Chondrocyte (in vitro differentiated cells): Measurements from ENCODE around the gene OBP2A. TPM values are rescaled to one million over a fixed set of nuclear protein-coding genes. Genes with fewer than 3 reads are reported as not detected.

ENCODE experiments used
- DNase-seq: peaks from one replicate; pipeline ENCODE4 v3.0.0; 2021; ENCODE audit warnings: mixed read lengths, low spot score
- H3K27ac Mint-ChIP-seq: one replicate; pipeline ENCODE4 v1.8.0; 2021; ENCODE audit warnings: mild to moderate bottlenecking, moderate library complexity, mixed read lengths; ENCODE audit not compliant: unreplicated experiment
- H3K27me3 Mint-ChIP-seq: 2 replicates; pipeline ENCODE4 v1.8.0; 2021; ENCODE audit warnings: low read depth, mixed read lengths
- H3K36me3 Mint-ChIP-seq: 2 replicates; pipeline ENCODE4 v1.8.0; 2021; ENCODE audit warnings: low read depth, mixed read lengths
- H3K4me1 Mint-ChIP-seq: 2 replicates; pipeline ENCODE4 v1.8.0; 2021; ENCODE audit warnings: low read depth, mild to moderate bottlenecking, mixed read lengths
- H3K4me3 Mint-ChIP-seq: one replicate; pipeline ENCODE4 v1.8.0; 2021; ENCODE audit warnings: mild to moderate bottlenecking, moderate library complexity, mixed read lengths; ENCODE audit not compliant: unreplicated experiment
- H3K9me3 Mint-ChIP-seq: 2 replicates; pipeline ENCODE4 v1.8.0; 2021; ENCODE audit warnings: low read depth, mixed read lengths
- total RNA-seq: library from RNA; stranded (reverse); gene quantifications from 3 replicates; pipeline ENCODE4 v1.2.1, GENCODE V29; 2021
- TF ChIP-seq, protein P1 (sequence below): fragments of 200-600 bp; sonication (generic); IDR thresholded peaks from 2 replicates; pipeline ENCODE4 v1.5.0; 2021; ENCODE audit warnings: antibody characterized with exemption, mild to moderate bottlenecking, moderate library complexity

The OBP2A gene
- total RNA-seq, 1 donor from 2014 or later: 0.50 TPM

- no peak overlapping the region for H3K27ac Mint-ChIP-seq
- H3K9me3 Mint-ChIP-seq: peaks cover 4% of the 10 kb centered on the region
- TF ChIP-seq, protein P1, sequence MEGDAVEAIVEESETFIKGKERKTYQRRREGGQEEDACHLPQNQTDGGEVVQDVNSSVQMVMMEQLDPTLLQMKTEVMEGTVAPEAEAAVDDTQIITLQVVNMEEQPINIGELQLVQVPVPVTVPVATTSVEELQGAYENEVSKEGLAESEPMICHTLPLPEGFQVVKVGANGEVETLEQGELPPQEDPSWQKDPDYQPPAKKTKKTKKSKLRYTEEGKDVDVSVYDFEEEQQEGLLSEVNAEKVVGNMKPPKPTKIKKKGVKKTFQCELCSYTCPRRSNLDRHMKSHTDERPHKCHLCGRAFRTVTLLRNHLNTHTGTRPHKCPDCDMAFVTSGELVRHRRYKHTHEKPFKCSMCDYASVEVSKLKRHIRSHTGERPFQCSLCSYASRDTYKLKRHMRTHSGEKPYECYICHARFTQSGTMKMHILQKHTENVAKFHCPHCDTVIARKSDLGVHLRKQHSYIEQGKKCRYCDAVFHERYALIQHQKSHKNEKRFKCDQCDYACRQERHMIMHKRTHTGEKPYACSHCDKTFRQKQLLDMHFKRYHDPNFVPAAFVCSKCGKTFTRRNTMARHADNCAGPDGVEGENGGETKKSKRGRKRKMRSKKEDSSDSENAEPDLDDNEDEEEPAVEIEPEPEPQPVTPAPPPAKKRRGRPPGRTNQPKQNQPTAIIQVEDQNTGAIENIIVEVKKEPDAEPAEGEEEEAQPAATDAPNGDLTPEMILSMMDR: no peak
- no peak overlapping the region for H3K4me3 Mint-ChIP-seq
- H3K27me3 Mint-ChIP-seq: peaks cover 11% of the 10 kb centered on the region
- DNase-seq: no peak
- no peaks in the 10 kb centered on the region for H3K4me1 Mint-ChIP-seq
- H3K36me3 Mint-ChIP-seq: peaks cover 2% of the 10 kb centered on the region
These were observed 43.9 kb downstream of the OBP2A start for GRCh38 chr9:135589596-135590485.

GRCh38 chr9:135590486-135591079 lies 44.7 kb downstream of the OBP2A start:
- TF ChIP-seq, protein P1: no peak
- no peak overlapping the region for H3K4me3 Mint-ChIP-seq
- H3K9me3 Mint-ChIP-seq: peaks cover 9% of the 10 kb centered on the region
- no peak for DNase-seq
- peaks cover 13% of the 10 kb centered on the region for H3K27me3 Mint-ChIP-seq
- peaks cover 4% of the 10 kb centered on the region for H3K36me3 Mint-ChIP-seq
- H3K4me1 Mint-ChIP-seq: no peaks in the 10 kb centered on the region
- no peak overlapping the region for H3K27ac Mint-ChIP-seq

DNA sequence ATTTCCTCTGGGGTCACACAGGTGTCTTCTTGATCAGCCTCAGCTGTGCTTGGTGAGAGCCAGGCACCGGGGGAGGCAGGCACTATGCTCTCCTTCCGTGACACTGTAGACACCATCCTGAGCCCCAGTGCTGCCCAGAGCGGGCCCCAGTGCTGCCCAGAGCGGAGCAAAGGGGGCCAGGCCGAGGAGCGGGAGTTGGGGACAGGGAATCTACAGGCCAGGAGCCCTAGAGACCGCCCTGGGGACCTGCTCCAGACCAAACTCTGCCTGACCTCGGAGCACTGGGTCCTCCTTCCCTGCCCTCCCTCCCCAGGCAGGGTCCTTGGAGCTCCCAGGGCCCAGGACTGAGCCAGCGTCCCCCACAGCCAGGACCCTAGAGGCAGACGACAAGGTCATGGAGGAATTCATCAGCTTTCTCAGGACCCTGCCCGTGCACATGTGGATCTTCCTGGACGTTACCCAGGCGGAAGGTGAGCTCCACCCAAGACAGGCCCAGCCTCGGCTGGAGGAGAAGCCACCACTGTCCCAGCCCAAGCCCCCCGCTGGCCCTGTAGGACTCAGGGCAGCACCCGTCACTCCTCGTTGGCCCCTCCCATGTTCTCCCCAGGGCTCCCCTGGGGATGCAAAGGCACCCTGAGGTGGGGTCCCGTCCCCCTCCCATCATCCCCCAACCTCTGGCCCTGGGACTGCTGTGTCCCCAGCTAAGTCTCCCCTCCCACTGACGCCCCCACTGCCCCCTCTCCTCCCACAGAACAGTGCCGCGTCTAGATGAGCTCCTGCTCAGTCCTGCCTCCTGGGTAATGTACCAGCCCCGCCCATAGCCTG lies 45.8 kb downstream of the OBP2A start:
- Mint-ChIP-seq H3K9me3 (peaks cover 12% of the 10 kb centered on the region), H3K27me3 (peaks cover 17% of the 10 kb centered on the region), H3K27ac (no peak overlapping the region), H3K4me3 (no peak overlapping the region), H3K4me1 (no peaks in the 10 kb centered on the region), H3K36me3 (peaks cover 4% of the 10 kb centered on the region)
- no peak for DNase-seq
- TF ChIP-seq, protein P1: no peak

GRCh38 chr9:135592331-135592590 lies 46.3 kb downstream of the OBP2A start:
- Mint-ChIP-seq H3K36me3 (peaks cover 4% of the 10 kb centered on the region), H3K27me3 (peaks cover 21% of the 10 kb centered on the region), H3K27ac (no peak overlapping the region), H3K9me3 (peaks cover 16% of the 10 kb centered on the region), H3K4me1 (no peaks in the 10 kb centered on the region), H3K4me3 (no peak overlapping the region)
- no peak for DNase-seq
- TF ChIP-seq, protein P1: no peak

DNA sequence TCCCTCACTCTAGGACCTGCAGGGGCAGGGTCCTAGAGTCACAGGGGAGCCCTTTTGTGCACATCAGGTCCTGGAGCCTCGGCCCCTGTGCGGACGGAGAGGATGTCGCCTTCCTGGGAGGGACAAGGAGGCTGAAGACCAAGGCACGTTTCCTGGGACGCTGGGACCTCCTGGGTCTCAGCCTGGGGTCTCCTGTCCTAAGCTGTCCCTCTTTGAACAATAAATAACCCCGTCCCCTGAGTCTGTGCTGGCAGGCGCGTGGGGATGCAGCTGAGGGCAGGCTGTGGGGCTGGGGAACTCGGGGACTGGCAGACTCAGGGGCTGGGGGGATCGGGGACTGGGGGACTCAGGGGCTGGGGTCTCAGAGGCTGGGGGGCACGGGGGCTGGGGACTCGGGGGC lies 46.7 kb downstream of the OBP2A start:
- no peak overlapping the region for H3K4me3 Mint-ChIP-seq
- no peak overlapping the region for H3K27ac Mint-ChIP-seq
- H3K27me3 Mint-ChIP-seq: peaks cover 21% of the 10 kb centered on the region
- TF ChIP-seq, protein P1: no peak
- H3K36me3 Mint-ChIP-seq: peaks cover 4% of the 10 kb centered on the region
- H3K4me1 Mint-ChIP-seq: no peaks in the 10 kb centered on the region
- DNase-seq: no peak
- H3K9me3 Mint-ChIP-seq: peaks cover 16% of the 10 kb centered on the region
